Endometrial microvascular endothelial cells (primary cell): ENCODE results near the gene KCNIP3. TPM values are rescaled to one million over a fixed set of nuclear protein-coding genes. Genes with fewer than 3 reads are reported as not detected.
"Not testable (repeated sequence)": the region's sequence is repeated elsewhere in the genome, so short reads cannot be mapped to it uniquely, and the experiment has no call there.

Experiments used
- in situ Hi-C: cut with HindIII; loops from 2 replicates; pipeline ENCODE4 v1.10.0; 2017; ENCODE audit warnings: low sequenced_read_pairs, low pct_unique_long_range_greater_than_20kb; ENCODE audit errors: inconsistent ontology term
- total RNA-seq: library from RNA; depleted of rRNA; stranded (reverse); fragments of >200 nt; gene quantifications from one replicate; pipeline ENCODE4 v1.2.3, GENCODE V29; 2015; ENCODE audit errors: inconsistent ontology term

KCNIP3 gene
- total RNA-seq, 1 donor from 2014 or later, result not detected

- in situ Hi-C loops, result no loop called here
Observed at GRCh38 chr2:95388091-95388692, 91.0 kb downstream of the KCNIP3 start.

- in situ Hi-C loops, result no loop called here
Observed at GRCh38 chr2:95388856-95389244, 91.7 kb downstream of the KCNIP3 start.

GRCh38 chr2:95389245-95390119 is 92.3 kb downstream of the KCNIP3 start:
- in situ Hi-C loops, result no loop called here

- in situ Hi-C loops, result no loop called here
Observed at GRCh38 chr2:95390272-95390880, 93.2 kb downstream of the KCNIP3 start.

DNA sequence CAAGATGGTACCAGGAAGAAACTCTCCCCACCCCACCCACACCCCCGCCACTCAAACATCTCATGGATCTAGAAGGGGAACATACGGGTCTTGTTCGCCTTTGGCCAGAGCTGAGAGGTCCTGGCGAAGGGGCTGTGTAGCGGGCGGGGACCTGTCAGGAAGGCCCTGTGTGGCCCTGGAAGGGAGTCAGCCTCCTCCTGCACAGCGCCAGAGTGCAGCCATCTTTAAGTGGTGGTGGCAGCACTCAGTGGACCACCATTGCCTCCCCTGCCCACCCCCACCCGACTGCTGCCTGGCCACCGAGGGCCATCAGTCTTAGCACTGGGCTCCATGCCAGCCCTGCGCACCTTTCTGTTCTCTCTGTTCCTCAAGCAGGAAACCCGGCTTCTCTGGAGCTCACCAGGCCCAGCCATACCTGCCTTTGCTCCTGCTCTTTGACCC is 93.8 kb downstream of the KCNIP3 start:
- in situ Hi-C loops, result no loop called here

DNA sequence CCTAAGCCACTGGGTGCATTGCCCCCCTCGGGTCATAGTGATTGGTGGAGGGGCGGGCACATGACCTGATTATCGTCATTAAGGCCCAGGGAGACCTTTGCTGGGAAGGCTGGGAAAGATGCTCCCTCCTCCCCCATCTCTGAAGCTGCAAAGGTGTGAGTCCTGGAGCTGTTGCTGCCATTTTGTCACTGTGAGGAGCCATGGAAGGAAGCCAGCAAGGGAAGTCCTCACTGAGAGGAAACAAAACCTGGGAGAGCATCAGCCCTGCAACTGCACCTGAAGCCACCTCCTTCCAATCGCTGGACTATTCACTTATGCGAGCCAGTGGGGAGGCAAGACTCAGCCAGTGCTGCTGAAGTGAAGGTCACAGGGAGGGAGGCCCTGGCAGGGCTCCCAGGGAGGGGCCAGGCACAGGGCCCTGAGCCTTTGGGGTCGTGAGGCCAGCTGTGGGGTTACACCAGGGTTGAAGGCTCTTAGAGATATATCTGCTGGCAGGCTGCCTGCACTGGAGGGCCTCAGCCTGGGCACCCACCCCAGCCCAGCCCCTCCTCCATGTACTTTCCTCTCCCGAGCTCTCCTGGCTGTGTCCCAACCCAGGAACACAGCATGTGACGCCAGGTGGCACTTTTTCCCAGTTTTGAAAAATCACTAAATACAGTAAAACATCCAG is 94.6 kb downstream of the KCNIP3 start:
- in situ Hi-C loops, result no loop called here

GRCh38 chr2:95392320-95392719 is 95.2 kb downstream of the KCNIP3 start:
- in situ Hi-C loops, result no loop called here

- in situ Hi-C loops, result no loop called here
Observed at GRCh38 chr2:95392730-95393455, 95.7 kb downstream of the KCNIP3 start.

GRCh38 chr2:95393901-95394300 is 96.8 kb downstream of the KCNIP3 start:
- in situ Hi-C loops, result no loop called here

GRCh38 chr2:95399061-95399460 is 101.9 kb downstream of the KCNIP3 start:
- in situ Hi-C loops, result no loop called here

- in situ Hi-C loops, result no loop called here
Observed at GRCh38 chr2:95401480-95401879, 104.3 kb downstream of the KCNIP3 start.

GRCh38 chr2:95402004-95402369 is 104.8 kb downstream of the KCNIP3 start:
- in situ Hi-C loops, result not testable (repeated sequence)

DNA sequence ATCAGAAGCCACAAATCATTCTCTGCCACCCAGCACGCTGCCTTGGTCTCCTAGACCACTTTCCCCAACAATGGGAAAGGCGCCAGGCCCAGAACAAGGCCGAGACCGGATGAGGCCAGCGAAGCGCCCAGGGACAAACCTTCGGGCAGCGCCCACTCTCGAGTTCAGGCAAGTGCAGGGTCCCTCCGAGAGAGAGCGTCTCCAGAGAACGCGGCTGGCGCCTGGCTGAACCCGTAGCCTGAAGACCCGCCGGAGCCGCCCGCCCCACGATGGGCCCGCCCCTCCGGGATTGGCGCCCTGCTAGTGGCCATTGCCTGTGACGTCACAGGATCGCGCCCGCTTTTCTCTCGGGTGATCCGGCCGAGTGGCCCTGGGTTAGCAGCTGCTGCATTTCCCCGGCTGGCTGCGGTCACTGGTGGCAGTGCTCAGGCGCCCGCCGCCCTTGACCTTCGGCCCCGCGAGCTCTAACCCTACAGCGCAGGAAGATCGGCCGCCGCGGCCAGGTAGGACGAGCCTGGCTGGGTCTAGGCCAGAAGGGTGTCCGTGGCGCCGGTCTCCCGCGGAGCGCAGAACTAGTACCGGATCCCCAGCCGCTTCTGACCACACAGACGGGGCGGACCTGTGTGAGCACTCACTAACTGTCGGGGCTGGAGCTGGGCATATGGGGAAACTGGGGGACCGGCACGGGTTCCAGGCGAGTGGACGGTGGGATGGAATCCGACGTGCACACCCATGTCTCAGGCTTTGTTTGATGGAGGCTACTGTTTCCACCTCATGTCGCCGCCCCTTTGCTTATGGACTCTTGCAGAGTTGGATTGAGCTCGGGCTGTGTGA is 105.4 kb downstream of the KCNIP3 start, which contains the start of gene FAHD2A:
Gene FAHD2A (plus strand): TSS at position 339 of the 834 bp plus-strand sequence. CDS start 2,851 bp downstream, outside the sequence.
- in situ Hi-C loops, result no loop called here

DNA sequence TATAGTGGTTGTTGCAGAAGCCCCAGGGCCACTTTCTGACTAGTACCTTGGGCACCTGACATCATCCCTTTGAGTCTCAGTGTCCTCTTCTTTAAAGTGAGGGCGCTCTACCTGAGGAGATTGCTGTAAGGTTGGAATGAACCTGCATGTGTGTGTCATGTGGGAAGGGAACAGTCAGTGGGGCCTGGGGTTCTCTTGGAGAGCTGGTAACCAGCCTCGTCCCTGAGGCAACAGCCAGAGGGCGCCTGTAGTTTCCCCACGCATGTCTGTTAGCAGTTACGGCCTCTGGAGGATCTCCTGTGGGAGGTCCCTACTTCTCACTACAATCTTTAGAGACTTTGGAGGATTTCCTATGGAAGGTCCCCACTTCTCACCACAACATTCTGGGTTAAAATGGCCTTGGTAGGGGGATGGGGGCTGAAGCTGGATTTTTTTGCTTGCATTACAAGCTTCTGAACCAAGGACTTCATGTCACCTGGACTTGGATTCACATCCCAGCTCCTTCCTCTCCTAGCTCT is 106.1 kb downstream of the KCNIP3 start:
- in situ Hi-C loops, result not testable (repeated sequence)

DNA sequence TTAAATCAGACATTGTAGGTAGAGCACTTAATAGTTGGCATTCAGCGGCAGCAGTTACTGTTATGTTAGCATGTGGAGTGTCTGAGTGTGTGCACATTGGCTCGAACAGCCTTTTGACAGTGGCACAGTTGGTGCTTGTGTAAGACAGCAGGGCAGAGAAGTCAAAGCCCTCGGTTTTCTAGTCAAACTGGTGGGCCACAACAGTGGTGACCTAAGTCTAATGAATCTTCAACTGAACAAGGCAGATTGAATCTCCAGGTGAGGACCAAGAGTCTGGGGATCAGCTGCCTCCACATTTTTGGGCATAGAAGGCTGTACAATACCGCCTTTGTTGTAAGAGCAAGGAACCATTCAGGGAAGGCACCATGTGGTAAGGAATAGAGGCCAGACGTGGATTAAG is 106.7 kb downstream of the KCNIP3 start:
- in situ Hi-C loops, result not testable (repeated sequence)

DNA sequence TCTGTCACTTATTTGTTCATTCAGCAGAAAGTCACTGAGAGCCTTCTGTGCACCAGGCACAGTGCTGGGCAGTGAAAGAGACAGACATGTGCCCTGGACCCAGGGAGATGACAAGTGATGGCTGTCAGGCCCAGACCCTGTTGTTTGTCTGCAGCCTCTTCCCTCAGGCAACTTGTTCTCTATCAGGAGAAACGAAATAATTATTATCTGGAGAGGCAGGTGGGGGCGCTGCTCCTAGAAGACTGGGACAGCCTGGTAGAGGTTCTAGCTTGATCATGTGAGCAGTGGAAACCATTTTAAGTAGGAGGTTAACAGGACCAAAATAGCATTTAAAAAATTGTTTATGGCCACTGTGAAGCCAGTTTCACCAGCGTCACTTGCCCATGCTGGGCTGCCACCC is 107.5 kb downstream of the KCNIP3 start:
- in situ Hi-C loops, result not testable (repeated sequence)

DNA sequence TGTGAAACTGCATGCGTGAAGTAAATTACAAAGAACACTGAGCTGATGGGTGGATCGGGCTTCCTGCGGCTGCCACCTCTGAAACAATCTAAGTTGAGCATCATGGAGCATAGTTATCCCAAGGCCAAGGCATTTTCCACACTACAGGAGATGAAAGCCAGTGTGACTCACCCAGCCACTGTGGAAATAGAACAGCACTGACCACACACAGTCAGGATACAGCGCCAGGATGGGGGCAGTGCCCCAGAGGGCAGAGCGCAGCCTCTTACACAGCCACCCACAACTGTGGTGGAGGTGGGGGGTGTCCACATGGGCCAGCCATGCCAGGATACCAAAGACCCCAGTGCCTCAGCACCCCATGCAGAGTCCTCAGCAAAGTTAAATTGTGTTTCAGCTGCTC is 114.1 kb downstream of the KCNIP3 start:
- in situ Hi-C loops, result not testable (repeated sequence)
